Esophagus squamous epithelium (tissue), 4 donors: ENCODE data around the gene CTR9.

Experiments
- CTCF ChIP-seq, 6 experiments: fragments of 450-650 bp in 4 of 6; fragments of 200-600 bp in 2 of 6; sonication (generic) in 2 of 6; IDR thresholded peaks; one replicate each; pipeline ENCODE4 v1.5.1; 2016 to 2019; ENCODE audit warnings: antibody characterized with exemption in 6 of 6, mild to moderate bottlenecking in 4 of 6, moderate library complexity in 4 of 6
- POLR2A ChIP-seq, 4 donors: fragments of 450-650 bp; IDR thresholded peaks; one replicate each; pipeline ENCODE4 v1.6.1; 2017; ENCODE audit warnings: antibody characterized with exemption in 4 of 4, mild to moderate bottlenecking in 4 of 4, moderate library complexity in 3 of 4

- no peak for TF ChIP-seq CTCF (IDR thresholded peaks at IDR 0.05)
- TF ChIP-seq POLR2A (IDR thresholded peaks at IDR 0.05) = no peak
Measured at GRCh38 chr11:10716543-10717259, 34.3 kb upstream of the CTR9 start.
